GM13976 (cell line): ENCODE measurements around the gene CCDC47.

Source experiments
- DNase-seq: peaks from one replicate; pipeline ENCODE4 v3.0.0; 2012; ENCODE audit warnings: low spot score
- in situ Hi-C: fragments of 300-500 bp; cut with MboI; formaldehyde crosslinking; loops from one replicate; pipeline ENCODE4 v1.12.0; 2022; ENCODE audit warnings: low sequenced_read_pairs, mixed read lengths, inconsistent platforms; ENCODE audit not compliant: unreplicated experiment
- TF ChIP-seq, protein P1 (sequence below): IDR thresholded peaks from 2 replicates; pipeline ENCODE4 v1.5.1; 2012; ENCODE audit warnings: borderline replicate concordance, mild to moderate bottlenecking; ENCODE audit not compliant: insufficient read depth; ENCODE audit errors: extremely low read depth, missing control alignments, control extremely low read depth

The CCDC47 gene

DNA sequence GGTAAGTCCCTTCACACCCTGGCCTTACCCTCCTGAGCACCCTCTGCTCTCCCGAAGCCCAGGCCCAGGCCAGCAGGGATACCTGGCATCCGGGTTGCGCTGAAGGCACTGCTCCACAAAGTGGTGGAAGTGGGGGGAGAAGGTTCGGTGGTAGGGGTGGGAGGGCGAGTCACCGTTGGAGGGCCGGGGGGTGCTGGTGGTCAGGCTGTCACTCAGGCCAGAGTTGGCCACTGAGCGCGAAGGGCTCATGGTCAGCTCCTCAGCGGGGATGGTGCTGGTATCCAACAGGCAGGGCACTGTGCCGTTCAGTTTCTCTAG is 69.2 kb downstream of the CCDC47 start:
- no peak for DNase-seq
- in situ Hi-C loops, result no loop called here
- TF ChIP-seq, protein P1, sequence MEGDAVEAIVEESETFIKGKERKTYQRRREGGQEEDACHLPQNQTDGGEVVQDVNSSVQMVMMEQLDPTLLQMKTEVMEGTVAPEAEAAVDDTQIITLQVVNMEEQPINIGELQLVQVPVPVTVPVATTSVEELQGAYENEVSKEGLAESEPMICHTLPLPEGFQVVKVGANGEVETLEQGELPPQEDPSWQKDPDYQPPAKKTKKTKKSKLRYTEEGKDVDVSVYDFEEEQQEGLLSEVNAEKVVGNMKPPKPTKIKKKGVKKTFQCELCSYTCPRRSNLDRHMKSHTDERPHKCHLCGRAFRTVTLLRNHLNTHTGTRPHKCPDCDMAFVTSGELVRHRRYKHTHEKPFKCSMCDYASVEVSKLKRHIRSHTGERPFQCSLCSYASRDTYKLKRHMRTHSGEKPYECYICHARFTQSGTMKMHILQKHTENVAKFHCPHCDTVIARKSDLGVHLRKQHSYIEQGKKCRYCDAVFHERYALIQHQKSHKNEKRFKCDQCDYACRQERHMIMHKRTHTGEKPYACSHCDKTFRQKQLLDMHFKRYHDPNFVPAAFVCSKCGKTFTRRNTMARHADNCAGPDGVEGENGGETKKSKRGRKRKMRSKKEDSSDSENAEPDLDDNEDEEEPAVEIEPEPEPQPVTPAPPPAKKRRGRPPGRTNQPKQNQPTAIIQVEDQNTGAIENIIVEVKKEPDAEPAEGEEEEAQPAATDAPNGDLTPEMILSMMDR, result no peak

DNA sequence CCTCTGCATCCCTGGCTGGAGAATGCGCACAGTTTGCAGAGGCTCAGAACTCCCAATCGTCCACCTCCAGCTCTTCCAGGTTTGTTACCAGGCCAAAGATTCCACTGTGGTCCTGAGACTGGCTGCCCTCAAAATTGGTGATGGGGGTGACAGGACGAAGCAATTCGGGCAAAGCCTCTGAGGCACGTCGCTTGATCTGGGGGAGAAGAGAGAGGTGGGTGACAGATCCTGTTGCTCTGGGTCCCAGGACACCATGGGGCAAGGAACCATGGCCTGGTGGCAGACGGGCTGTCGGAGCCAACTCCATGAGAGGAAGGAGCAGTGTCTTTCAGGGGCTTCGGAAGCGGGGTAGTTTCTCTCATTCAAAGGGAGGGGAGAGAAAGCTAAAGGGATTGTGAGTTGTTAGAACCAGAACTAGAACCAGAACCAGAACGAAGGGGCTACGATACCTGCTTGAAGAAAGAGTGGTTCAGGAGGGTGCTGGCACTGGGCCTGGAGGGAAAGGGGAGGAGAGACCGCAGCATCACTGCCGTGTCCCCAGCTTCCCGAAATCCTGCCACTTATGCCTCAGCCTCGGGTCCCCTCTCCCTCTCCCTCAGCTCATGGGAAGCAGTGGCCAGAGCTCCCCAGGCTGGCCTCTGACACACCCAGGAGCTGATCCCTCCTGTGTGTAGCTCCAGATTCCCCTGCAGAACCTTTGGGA is 69.7 kb downstream of the CCDC47 start:
- TF ChIP-seq, protein P1, result no peak
- peak; percentile 31 for DNase-seq
- in situ Hi-C loops, result no loop called here

DNA sequence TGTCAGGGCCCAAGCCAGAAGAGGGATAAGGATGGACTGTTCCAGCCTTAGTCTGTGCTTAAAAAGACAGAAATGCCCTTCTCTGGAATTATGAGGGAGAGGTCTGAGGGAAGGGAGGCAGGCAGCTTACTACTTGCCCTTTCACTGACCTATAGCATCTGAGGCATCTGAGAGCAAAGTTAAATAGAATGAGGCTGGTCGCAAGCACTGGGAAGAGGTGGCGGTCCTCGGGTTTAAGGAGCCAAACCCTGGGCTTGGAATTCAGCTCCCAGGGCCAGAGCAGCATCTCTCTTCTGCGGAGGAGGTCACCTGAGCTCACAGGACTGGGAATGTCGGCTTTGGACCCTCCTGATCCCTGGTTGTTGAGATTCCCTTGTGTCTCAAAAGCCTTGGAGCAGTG is 70.4 kb downstream of the CCDC47 start:
- peak; percentile 17 for DNase-seq
- in situ Hi-C loops, result no loop called here
- TF ChIP-seq, protein P1, result no peak

DNA sequence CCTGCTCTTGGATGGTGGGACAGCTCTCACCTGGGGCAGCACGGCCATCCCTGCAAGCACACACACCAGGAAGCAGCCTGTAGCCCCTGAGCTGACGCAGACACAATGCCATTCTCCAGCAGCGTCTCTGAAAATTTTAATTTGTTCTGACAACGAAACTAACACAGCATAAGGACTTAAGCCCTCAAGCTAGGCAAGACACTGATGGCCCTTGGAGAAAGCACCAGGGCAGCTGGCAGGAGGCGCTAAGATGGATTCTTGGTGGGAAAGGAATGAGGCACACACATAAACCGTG is 70.7 kb downstream of the CCDC47 start:
- DNase-seq, result peak; percentile 37
- in situ Hi-C loops, result no loop called here
- TF ChIP-seq, protein P1, result no peak

DNA sequence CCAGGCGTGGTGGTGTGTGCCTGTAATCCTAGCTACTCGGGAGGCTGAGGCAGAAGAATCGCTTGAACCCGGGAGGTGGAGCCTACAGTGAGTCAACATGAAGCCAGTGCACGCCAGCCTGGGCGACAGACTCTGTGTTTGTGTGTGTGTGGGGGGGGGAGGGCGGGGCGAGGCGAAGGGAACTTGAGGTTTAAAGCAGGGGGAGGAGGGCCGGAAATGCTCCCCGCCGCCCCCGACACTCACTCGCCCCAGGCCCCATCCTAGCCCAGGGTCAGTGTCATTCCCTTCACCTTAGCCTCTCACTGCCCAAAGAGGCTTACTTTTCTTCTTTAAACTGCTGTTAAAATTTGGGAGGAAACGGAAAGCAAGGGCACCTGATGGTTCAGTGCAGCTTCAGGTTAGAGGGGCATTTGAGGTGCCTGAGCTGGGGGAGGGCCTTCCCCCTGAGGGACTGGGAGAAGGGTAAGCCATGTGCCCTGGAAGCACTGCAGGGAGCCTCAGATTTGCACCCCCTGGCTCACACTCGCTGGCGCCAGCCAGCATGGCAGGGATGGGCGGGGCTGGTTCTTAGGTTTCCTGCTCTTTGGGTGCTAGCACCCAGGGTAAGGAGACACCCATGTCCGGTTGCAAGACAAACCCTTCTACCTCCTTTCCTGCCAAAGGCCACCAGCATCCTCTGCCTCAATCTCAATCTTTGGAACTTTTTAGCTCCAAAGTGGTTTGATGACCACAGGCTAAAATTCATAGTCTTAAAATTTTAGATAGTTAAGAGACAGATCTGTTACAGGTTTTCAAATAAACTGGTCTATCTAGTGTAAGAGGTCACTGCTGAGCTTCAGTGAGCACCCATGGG is 71.3 kb downstream of the CCDC47 start:
- peak; percentile 83 for DNase-seq
- TF ChIP-seq, protein P1, result no peak
- in situ Hi-C loops, result no loop called here

DNA sequence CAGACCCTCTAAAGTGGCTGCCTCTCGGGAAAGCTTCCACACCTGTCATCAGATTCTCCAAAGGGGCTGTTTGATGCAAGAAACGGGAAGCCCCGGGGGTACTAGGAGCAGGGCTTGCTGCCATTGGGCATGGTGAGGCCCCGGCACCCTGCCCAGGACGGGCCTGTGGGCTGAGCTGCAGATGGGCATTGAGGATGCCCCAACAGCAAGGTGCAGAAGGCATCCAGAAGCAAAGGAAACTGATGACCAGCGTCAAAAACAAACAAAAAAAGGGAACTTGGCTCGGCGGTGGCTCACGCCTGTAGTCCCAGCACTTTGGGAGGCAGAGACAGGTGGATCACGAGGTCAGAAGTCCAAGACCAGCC is 72.0 kb downstream of the CCDC47 start:
- DNase-seq, result peak; percentile 44
- TF ChIP-seq, protein P1, result no peak
- in situ Hi-C loops, result no loop called here
